Dermis blood vessel endothelial cell (primary cell): ENCODE results near the gene ZNF142. TPM values are rescaled to one million over a fixed set of nuclear protein-coding genes. Genes with fewer than 3 reads are reported as not detected.

Source experiments
- total RNA-seq: library from RNA; depleted of rRNA; stranded (reverse); fragments of >200 nt; gene quantifications from 2 replicates; pipeline ENCODE4 v1.2.3, GENCODE V29; 2014

The ZNF142 gene
- total RNA-seq, 1 donor from 2014 or later, result 9.0 TPM

Other genes with a start within 250 kb of the ZNF142 start
- not detected in 2 replicates for gene VIL1, start 240.5 kb downstream of the ZNF142 start, total RNA-seq
- 15.0 and 19.4 TPM in 2 replicates for gene USP37, start 91.3 kb downstream of the ZNF142 start, total RNA-seq
- 56.4 and 57.3 TPM in 2 replicates for gene CNOT9, start 90.8 kb downstream of the ZNF142 start, total RNA-seq
- gene PLCD4, start 51.7 kb downstream of the ZNF142 start, total RNA-seq, result 1.7 and 4.7 TPM in 2 replicates
- 31.3 and 37.5 TPM in 2 replicates for gene BCS1L, start 60 bp upstream of the ZNF142 start, total RNA-seq
- 21.1 and 35.7 TPM in 2 replicates for gene RNF25, start 12.4 kb upstream of the ZNF142 start, total RNA-seq
- 11.5 and 15.3 TPM in 2 replicates for gene STK36, start 12.5 kb upstream of the ZNF142 start, total RNA-seq
- 7.6 and 9.4 TPM in 2 replicates for gene TTLL4, start 51.2 kb upstream of the ZNF142 start, total RNA-seq
- 8.6 and 12.8 TPM in 2 replicates for gene CYP27A1, start 122.5 kb upstream of the ZNF142 start, total RNA-seq
- gene PRKAG3, start 172.2 kb upstream of the ZNF142 start, total RNA-seq, result not detected in 2 replicates
- not detected in 2 replicates for gene WNT6, start 200.2 kb upstream of the ZNF142 start, total RNA-seq
- under 0.01 and 0.05 TPM in 2 replicates for gene WNT10A, start 221.2 kb upstream of the ZNF142 start, total RNA-seq